Mammary epithelial cell (primary cell): ENCODE data around the gene UBR1.

Source experiments
- EZH2 ChIP-seq: IDR thresholded peaks from 2 replicates; pipeline ENCODE4 v1.6.1; 2012; ENCODE audit warnings: low read length, inconsistent platforms, borderline replicate concordance
- TF ChIP-seq, protein P1 (sequence below), 2 donors: IDR thresholded peaks in 1 of 2; conservative IDR thresholded peaks in 1 of 2; 2 replicates each; pipeline ENCODE4 v1.5.1; 2011 to 2012; ENCODE audit warnings: inconsistent platforms in 2 of 2, low read length in 2 of 2, mild to moderate bottlenecking in 2 of 2, control low read depth in 1 of 2, low read depth in 1 of 2; ENCODE audit not compliant: insufficient read depth in 1 of 2; ENCODE audit errors: extremely low read depth in 1 of 2

DNA sequence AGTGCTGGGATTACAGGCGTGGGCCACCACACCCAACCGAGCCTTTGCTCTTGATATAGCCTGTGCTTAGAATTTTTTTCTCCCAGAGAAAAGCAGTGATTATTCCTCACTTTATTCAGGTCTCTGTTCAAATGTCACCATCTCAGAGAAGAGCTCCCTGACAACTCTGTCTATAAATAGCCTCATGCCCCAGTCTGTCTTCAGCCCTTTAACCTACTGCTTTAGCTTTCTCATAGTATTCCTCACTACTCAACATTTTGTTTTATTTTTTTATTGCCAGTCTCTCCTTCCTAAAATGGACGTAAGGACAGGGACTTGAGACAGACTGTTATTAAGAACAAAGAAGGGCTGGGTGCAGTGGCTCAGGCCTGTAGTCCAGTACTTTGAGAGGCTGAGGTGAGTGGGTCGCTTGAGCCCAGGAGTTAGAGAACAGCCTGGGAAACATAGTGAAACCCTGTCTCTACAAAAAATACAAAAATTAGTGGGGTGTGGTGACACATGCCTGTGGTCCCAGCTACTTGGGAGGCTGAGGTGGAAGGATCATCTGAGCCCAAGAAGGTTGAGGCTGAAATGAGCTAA lies 106.5 kb downstream of the UBR1 start:
- TF ChIP-seq, protein P1, sequence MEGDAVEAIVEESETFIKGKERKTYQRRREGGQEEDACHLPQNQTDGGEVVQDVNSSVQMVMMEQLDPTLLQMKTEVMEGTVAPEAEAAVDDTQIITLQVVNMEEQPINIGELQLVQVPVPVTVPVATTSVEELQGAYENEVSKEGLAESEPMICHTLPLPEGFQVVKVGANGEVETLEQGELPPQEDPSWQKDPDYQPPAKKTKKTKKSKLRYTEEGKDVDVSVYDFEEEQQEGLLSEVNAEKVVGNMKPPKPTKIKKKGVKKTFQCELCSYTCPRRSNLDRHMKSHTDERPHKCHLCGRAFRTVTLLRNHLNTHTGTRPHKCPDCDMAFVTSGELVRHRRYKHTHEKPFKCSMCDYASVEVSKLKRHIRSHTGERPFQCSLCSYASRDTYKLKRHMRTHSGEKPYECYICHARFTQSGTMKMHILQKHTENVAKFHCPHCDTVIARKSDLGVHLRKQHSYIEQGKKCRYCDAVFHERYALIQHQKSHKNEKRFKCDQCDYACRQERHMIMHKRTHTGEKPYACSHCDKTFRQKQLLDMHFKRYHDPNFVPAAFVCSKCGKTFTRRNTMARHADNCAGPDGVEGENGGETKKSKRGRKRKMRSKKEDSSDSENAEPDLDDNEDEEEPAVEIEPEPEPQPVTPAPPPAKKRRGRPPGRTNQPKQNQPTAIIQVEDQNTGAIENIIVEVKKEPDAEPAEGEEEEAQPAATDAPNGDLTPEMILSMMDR (conservative IDR thresholded peaks at IDR 0.05 in 1 of 2, IDR thresholded peaks at IDR 0.05 in 1 of 2; ENCODE audit: extremely low read depth in 1 of 2, insufficient read depth in 1 of 2, low read depth in 1 of 2, low read length in 2 of 2): no peak
- no peak for TF ChIP-seq EZH2
